Calu3 (cell line): ENCODE data around the gene KRTAP15-1. TPM values are rescaled to one million over a fixed set of nuclear protein-coding genes. Genes with fewer than 3 reads are reported as not detected.

Source experiments
- BruUV-seq: library from RNA; stranded (reverse); fragments of 400-500 nt; replicated peaks from 2 replicates; lab custom pipeline; 2021; lab: Mats Ljungman, UMichigan
- CTCF ChIA-PET: fragments of 300-600 bp; sonication (Branson Sonifier 250); formaldehyde crosslinking; loops from one replicate; lab custom pipeline; 2022; ENCODE audit warnings: antibody characterized with exemption; lab: Charles Lee
- DNase-seq: peaks from one replicate; pipeline ENCODE4 v3.0.0; 2022
- H3K27ac Mint-ChIP-seq: one replicate; pipeline ENCODE4 v1.8.0; 2022; ENCODE audit warnings: mixed read lengths; ENCODE audit not compliant: unreplicated experiment
- H3K27me3 Mint-ChIP-seq: one replicate; pipeline ENCODE4 v1.8.0; 2022; ENCODE audit warnings: mixed read lengths; ENCODE audit not compliant: unreplicated experiment
- H3K36me3 Mint-ChIP-seq: one replicate; pipeline ENCODE4 v1.8.0; 2022; ENCODE audit warnings: mild to moderate bottlenecking, moderate library complexity, mixed read lengths; ENCODE audit not compliant: insufficient read depth, unreplicated experiment
- H3K4me1 Mint-ChIP-seq: one replicate; pipeline ENCODE4 v1.8.0; 2022; ENCODE audit warnings: mild to moderate bottlenecking, low read depth, mixed read lengths; ENCODE audit not compliant: unreplicated experiment
- H3K4me3 Mint-ChIP-seq: one replicate; pipeline ENCODE4 v1.8.0; 2022; ENCODE audit warnings: mild to moderate bottlenecking, low read depth, moderate library complexity, mixed read lengths; ENCODE audit not compliant: unreplicated experiment
- H3K9me3 Mint-ChIP-seq: one replicate; pipeline ENCODE4 v1.8.0; 2022; ENCODE audit warnings: low read depth, mixed read lengths; ENCODE audit not compliant: unreplicated experiment
- intact Hi-C: fragments of 100-400 bp; cut with micrococcal nuclease; formaldehyde crosslinking; loops from one replicate; pipeline ENCODE4 v1.10.0; 2022; ENCODE audit not compliant: unreplicated experiment
- total RNA-seq: library from RNA; stranded (reverse); gene quantifications from 2 replicates; pipeline ENCODE4 v1.2.3, GENCODE V29; 2022
- TF ChIP-seq, protein P1 (sequence below): fragments of 200-600 bp; IDR thresholded peaks from one replicate; pipeline ENCODE4 v1.8.0; 2022; ENCODE audit warnings: antibody characterized with exemption; ENCODE audit not compliant: unreplicated experiment

KRTAP15-1 gene
- total RNA-seq, 1 experiment from 2014 or later = not detected

DNA sequence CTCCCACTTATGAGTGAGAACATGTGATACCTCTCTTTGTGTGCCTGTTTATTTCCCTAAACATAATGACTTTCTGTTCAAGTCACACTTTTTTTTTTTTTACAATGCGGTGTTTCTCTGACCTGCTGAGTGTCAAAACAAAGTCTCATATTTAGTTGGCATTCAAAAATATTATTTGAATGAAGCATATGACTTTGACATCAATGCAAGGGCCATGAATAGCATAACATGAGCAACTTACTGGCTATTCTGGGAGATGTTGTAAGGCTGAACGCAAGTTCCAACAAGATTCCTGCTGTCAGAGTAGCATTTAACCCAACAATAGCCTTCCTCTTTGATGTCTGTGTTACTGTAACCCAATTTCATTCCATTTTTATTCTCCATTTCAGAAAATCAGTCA, 42.1 kb downstream of the KRTAP15-1 start:
- CTCF ChIA-PET = no interaction called here
- TF ChIP-seq, protein P1, sequence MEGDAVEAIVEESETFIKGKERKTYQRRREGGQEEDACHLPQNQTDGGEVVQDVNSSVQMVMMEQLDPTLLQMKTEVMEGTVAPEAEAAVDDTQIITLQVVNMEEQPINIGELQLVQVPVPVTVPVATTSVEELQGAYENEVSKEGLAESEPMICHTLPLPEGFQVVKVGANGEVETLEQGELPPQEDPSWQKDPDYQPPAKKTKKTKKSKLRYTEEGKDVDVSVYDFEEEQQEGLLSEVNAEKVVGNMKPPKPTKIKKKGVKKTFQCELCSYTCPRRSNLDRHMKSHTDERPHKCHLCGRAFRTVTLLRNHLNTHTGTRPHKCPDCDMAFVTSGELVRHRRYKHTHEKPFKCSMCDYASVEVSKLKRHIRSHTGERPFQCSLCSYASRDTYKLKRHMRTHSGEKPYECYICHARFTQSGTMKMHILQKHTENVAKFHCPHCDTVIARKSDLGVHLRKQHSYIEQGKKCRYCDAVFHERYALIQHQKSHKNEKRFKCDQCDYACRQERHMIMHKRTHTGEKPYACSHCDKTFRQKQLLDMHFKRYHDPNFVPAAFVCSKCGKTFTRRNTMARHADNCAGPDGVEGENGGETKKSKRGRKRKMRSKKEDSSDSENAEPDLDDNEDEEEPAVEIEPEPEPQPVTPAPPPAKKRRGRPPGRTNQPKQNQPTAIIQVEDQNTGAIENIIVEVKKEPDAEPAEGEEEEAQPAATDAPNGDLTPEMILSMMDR = no peak
- H3K27ac Mint-ChIP-seq = no peak overlapping the region
- DNase-seq = no peak
- H3K4me3 Mint-ChIP-seq = no peak overlapping the region
- H3K27me3 Mint-ChIP-seq = no peaks in the 10 kb centered on the region
- no TSS peak for BruUV-seq
- H3K36me3 Mint-ChIP-seq = no peaks in the 10 kb centered on the region
- no peaks in the 10 kb centered on the region for H3K4me1 Mint-ChIP-seq
- intact Hi-C loops = no loop called here
- H3K9me3 Mint-ChIP-seq = peaks cover 9% of the 10 kb centered on the region

DNA sequence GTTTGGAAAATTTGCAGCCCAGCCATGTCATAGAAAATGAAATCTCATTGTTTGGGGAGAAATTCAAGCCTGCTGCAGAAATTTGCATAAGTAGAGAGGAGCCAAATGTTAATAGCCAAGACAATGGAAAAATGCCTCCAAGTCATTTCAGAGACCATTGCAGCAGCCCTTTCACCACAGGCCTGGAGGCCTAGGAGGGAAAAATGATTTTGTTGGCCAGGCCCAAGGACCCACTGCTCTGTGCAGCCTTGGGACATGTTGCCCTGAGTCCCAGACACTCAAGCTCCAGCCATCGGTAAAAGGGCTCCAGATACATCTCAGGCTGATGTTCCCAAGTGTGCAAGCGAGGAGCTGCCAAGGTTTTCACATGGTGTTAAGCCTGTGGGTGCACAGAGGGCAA, 46.1 kb downstream of the KRTAP15-1 start:
- Mint-ChIP-seq H3K36me3 (no peaks in the 10 kb centered on the region), H3K27ac (no peak overlapping the region), H3K4me3 (no peak overlapping the region), H3K9me3 (peaks cover 9% of the 10 kb centered on the region), H3K27me3 (no peaks in the 10 kb centered on the region), H3K4me1 (no peaks in the 10 kb centered on the region)
- intact Hi-C loops = no loop called here
- no peak for DNase-seq
- TF ChIP-seq, protein P1 = no peak
- BruUV-seq = no TSS peak
- CTCF ChIA-PET = no interaction called here

DNA sequence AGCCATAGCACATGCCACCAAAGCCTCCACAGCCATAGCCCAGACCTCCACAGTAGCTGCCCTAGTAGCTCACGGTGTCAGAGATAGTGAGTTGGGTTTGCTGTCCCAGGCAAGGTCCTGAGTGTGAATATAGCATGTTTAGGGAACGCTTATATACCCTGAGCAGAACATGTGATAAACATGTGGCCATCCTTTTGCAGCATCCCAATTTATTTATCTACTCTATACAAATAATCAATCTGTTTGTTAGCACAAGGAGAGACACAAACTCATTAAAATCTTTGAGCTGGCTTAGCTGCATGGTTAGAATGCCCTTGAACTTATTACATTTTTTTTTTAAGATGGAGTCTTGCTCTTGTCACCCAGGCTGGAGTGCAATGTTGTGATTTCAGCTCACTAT, 47.3 kb downstream of the KRTAP15-1 start, which contains the start of gene KRTAP19-2:
TSS of gene KRTAP19-2 (minus strand) at position 101 of the 400 bp plus-strand sequence. CDS start at position 13, 88 bp downstream.
- Mint-ChIP-seq H3K36me3 (no peaks in the 10 kb centered on the region), H3K4me1 (no peaks in the 10 kb centered on the region), H3K4me3 (no peak within 1 kb of the TSS), H3K9me3 (peaks cover 5% of the 10 kb centered on the region), H3K27ac (no peak within 1 kb of the TSS), H3K27me3 (no peaks in the 10 kb centered on the region)
- intact Hi-C loops = no loop called here
- DNase-seq = no peak
- CTCF ChIA-PET = no interaction called here
- TF ChIP-seq, protein P1 = no peak
- BruUV-seq = no TSS peak

Other genes with a start within 250 kb of the KRTAP15-1 start
- 0.24 and 0.45 TPM in 2 replicates for gene CLDN8, start 224.2 kb upstream of the KRTAP15-1 start, total RNA-seq
- gene KRTAP24-1, start 157.3 kb upstream of the KRTAP15-1 start, total RNA-seq = not detected in 2 replicates
- gene KRTAP25-1, start 150.8 kb upstream of the KRTAP15-1 start, total RNA-seq = not detected in 2 replicates
- not detected in 2 replicates for gene KRTAP26-1, start 120.0 kb upstream of the KRTAP15-1 start, total RNA-seq
- not detected in 2 replicates for gene KRTAP27-1, start 102.6 kb upstream of the KRTAP15-1 start, total RNA-seq
- gene KRTAP23-1, start 91.7 kb upstream of the KRTAP15-1 start, total RNA-seq = not detected in 2 replicates
- gene KRTAP13-2, start 68.0 kb upstream of the KRTAP15-1 start, total RNA-seq = not detected in 2 replicates
- not detected in 2 replicates for gene KRTAP13-1, start 44.2 kb upstream of the KRTAP15-1 start, total RNA-seq
- not detected in 2 replicates for gene KRTAP13-3, start 14.3 kb upstream of the KRTAP15-1 start, total RNA-seq
- not detected in 2 replicates for gene KRTAP13-4, start 10.1 kb upstream of the KRTAP15-1 start, total RNA-seq
- not detected in 2 replicates for gene KRTAP19-1, start 40.1 kb downstream of the KRTAP15-1 start, total RNA-seq
- not detected in 2 replicates for gene KRTAP19-2, start 47.2 kb downstream of the KRTAP15-1 start, total RNA-seq
- gene KRTAP19-3, start 51.7 kb downstream of the KRTAP15-1 start, total RNA-seq = not detected in 2 replicates
- gene KRTAP19-4, start 56.9 kb downstream of the KRTAP15-1 start, total RNA-seq = not detected in 2 replicates
- gene KRTAP19-5, start 61.9 kb downstream of the KRTAP15-1 start, total RNA-seq = not detected in 2 replicates
- gene KRTAP19-6, start 101.6 kb downstream of the KRTAP15-1 start, total RNA-seq = not detected in 2 replicates
- gene KRTAP19-7, start 121.0 kb downstream of the KRTAP15-1 start, total RNA-seq = not detected in 2 replicates
- not detected in 2 replicates for gene KRTAP22-2, start 150.1 kb downstream of the KRTAP15-1 start, total RNA-seq
- not detected in 2 replicates for gene KRTAP6-3, start 152.2 kb downstream of the KRTAP15-1 start, total RNA-seq
- gene KRTAP6-2, start 158.6 kb downstream of the KRTAP15-1 start, total RNA-seq = not detected in 2 replicates
- gene KRTAP22-1, start 160.8 kb downstream of the KRTAP15-1 start, total RNA-seq = not detected in 2 replicates
- not detected in 2 replicates for gene KRTAP6-1, start 173.7 kb downstream of the KRTAP15-1 start, total RNA-seq
- not detected in 2 replicates for gene KRTAP20-1, start 176.2 kb downstream of the KRTAP15-1 start, total RNA-seq
- gene KRTAP20-4, start 180.4 kb downstream of the KRTAP15-1 start, total RNA-seq = not detected in 2 replicates
- not detected in 2 replicates for gene KRTAP20-2, start 194.9 kb downstream of the KRTAP15-1 start, total RNA-seq
- gene KRTAP20-3, start 202.6 kb downstream of the KRTAP15-1 start, total RNA-seq = not detected in 2 replicates